HS-5 (cell line): ENCODE data around the gene FTHL17.
A peak's percentile ranks its signal among the peaks of the same experiment; 100 is the strongest.

Source experiments
- DNase-seq: peaks from one replicate; pipeline ENCODE4 v3.0.0-alpha.2; 2012; ENCODE audit warnings: low read depth

FTHL17 gene

GRCh38 chrX:31038575-31039326 is 33.1 kb downstream of the FTHL17 start:
- no peak for DNase-seq

- peak; percentile 16 for DNase-seq
Observed at GRCh38 chrX:31036895-31037294, 34.9 kb downstream of the FTHL17 start.

GRCh38 chrX:31027351-31027750 is 44.5 kb downstream of the FTHL17 start:
- no peak for DNase-seq

GRCh38 chrX:31024866-31025265 is 47.0 kb downstream of the FTHL17 start:
- DNase-seq = no peak

GRCh38 chrX:31021537-31021936 is 50.3 kb downstream of the FTHL17 start:
- no peak for DNase-seq
